Measurements from ENCODE around the gene MPRIP.

Gene MPRIP

GRCh38 chr17:17026163-17026562 is 16.1 kb upstream of the MPRIP start:
- H3K36me3 ChIP-seq (ENCODE audit: control insufficient read depth in 2 of 2, insufficient read depth in 1 of 2, low read length in 2 of 2), result no peaks in the 10 kb centered on the region
- POLR2A ChIA-PET, result no interaction called here
- H3K27ac ChIP-seq (ENCODE audit: extremely low read depth, low read depth, low read length), result no peak overlapping the region
- peaks cover 4% of the 10 kb centered on the region; the same call in 1 of the 2 replicates for H3K4me1 ChIP-seq (ENCODE audit: control insufficient read depth, insufficient read depth, low read length)
- H3K9me3 ChIP-seq (ENCODE audit: control insufficient read depth, insufficient read depth, low read depth, low read length), result no peaks in the 10 kb centered on the region
- CTCF ChIA-PET, result interaction anchor here (0.6 to 1.0 kb wide), 2 partner anchors 10 to 32 kb away, joined by 3 to 4 read pairs; no protein-coding TSS in a partner anchor
- TF ChIP-seq ZNF426 (tag by site-specific recombination; IDR thresholded peaks at IDR 0.05) (no peak), ZIC2 (tag by site-specific recombination; IDR thresholded peaks at IDR 0.05) (no peak), ZNF157 (tag by site-specific recombination; IDR thresholded peaks at IDR 0.05) (no peak), ZNF654 (tag by site-specific recombination; IDR thresholded peaks at IDR 0.05; ENCODE audit: low read depth) (no peak), ZNF132 (tag by site-specific recombination; IDR thresholded peaks at IDR 0.05; ENCODE audit: borderline replicate concordance) (no peak), ZNF155 (tag by site-specific recombination; IDR thresholded peaks at IDR 0.05) (no peak), TRIM28 (IDR thresholded peaks at IDR 0.05; ENCODE audit: borderline replicate concordance, low read length) (no peak), ZBTB6 (tag by site-specific recombination; IDR thresholded peaks at IDR 0.05) (no peak), ZNF214 (tag by site-specific recombination; IDR thresholded peaks at IDR 0.05; ENCODE audit: borderline replicate concordance) (no peak), SP3 (tag by site-specific recombination; IDR thresholded peaks at IDR 0.05) (no peak), OSR2 (tag by site-specific recombination; IDR thresholded peaks at IDR 0.05) (no peak)
- no peak overlapping the region for H3K4me3 ChIP-seq (ENCODE audit: low read depth, low read length)

- TF ChIP-seq ZNF18 (tag by site-specific recombination; IDR thresholded peaks at IDR 0.05) (0 out of 2 replicates have a peak, but pooled peaks have one; percentile 25), SP2 (tag by site-specific recombination; IDR thresholded peaks at IDR 0.05) (no peak)
- Histone ChIP-seq H3K4me3 (ENCODE audit: low read depth, low read length) (no peak overlapping the region), H3K27ac (ENCODE audit: extremely low read depth, low read depth, low read length) (no peak overlapping the region), H3K4me1 (ENCODE audit: control insufficient read depth, insufficient read depth, low read length) (peaks cover 4% of the 10 kb centered on the region; the same call in 1 of the 2 replicates), H3K9me3 (ENCODE audit: control insufficient read depth, insufficient read depth, low read depth, low read length) (no peaks in the 10 kb centered on the region), H3K36me3 (ENCODE audit: control insufficient read depth in 2 of 2, insufficient read depth in 1 of 2, low read length in 2 of 2) (no peaks in the 10 kb centered on the region)
- CTCF ChIA-PET, result interaction anchor here (0.6 to 1.4 kb wide), 9 partner anchors 15 to 234 kb away, joined by 3 to 7 read pairs (median 3); no protein-coding TSS in a partner anchor
- POLR2A ChIA-PET, result interaction anchor here (1.1 to 1.5 kb wide), 4 partner anchors 11 to 25 kb away, joined by 3 to 11 read pairs (median 8); partner anchors contain the start of gene MPRIP
Measured at GRCh38 chr17:17027442-17028058, 14.7 kb upstream of the MPRIP start.

- Histone ChIP-seq H3K9me3 (ENCODE audit: control insufficient read depth, insufficient read depth, low read depth, low read length) (no peaks in the 10 kb centered on the region), H3K4me1 (ENCODE audit: control insufficient read depth, insufficient read depth, low read length) (peaks cover 4% of the 10 kb centered on the region; the same call in 1 of the 2 replicates), H3K36me3 (ENCODE audit: control insufficient read depth in 2 of 2, insufficient read depth in 1 of 2, low read length in 2 of 2) (no peaks in the 10 kb centered on the region), H3K4me3 (ENCODE audit: low read depth, low read length) (no peak overlapping the region), H3K27ac (ENCODE audit: extremely low read depth, low read depth, low read length) (no peak overlapping the region; the same call in 1 of the 2 replicates)
- CTCF ChIA-PET, result interaction anchor here (0.6 to 1.4 kb wide), 9 partner anchors 13 to 233 kb away, joined by 3 to 7 read pairs (median 3); no protein-coding TSS in a partner anchor
- POLR2A ChIA-PET, result interaction anchor here (1.1 to 1.5 kb wide), 4 partner anchors 11 to 24 kb away, joined by 3 to 11 read pairs (median 8); partner anchors contain the start of gene MPRIP
- TF ChIP-seq ZNF510 (tag by site-specific recombination; IDR thresholded peaks at IDR 0.05; ENCODE audit: insufficient replicate concordance) (no peak), AEBP2 (tag by site-specific recombination; IDR thresholded peaks at IDR 0.05; ENCODE audit: borderline replicate concordance) (no peak), SP3 (tag by site-specific recombination; IDR thresholded peaks at IDR 0.05) (peak; percentile 53), PATZ1 (tag by site-specific recombination; IDR thresholded peaks at IDR 0.05) (peak; percentile 86), INSM2 (tag by site-specific recombination; IDR thresholded peaks at IDR 0.05) (peak; percentile 59), PBX3 (CRISPR knock-in tag; IDR thresholded peaks at IDR 0.05) (peak; percentile 66; the same call in 1 of the 2 replicates)
Measured at GRCh38 chr17:17028059-17028877, 14.0 kb upstream of the MPRIP start.
